Esophagus squamous epithelium (tissue), 4 donors: ENCODE results near the gene TK2.

ENCODE experiments used
- CTCF ChIP-seq, 6 experiments: fragments of 450-650 bp in 4 of 6; fragments of 200-600 bp in 2 of 6; sonication (generic) in 2 of 6; IDR thresholded peaks; one replicate each; pipeline ENCODE4 v1.5.1; 2016 to 2019; ENCODE audit warnings: antibody characterized with exemption in 6 of 6, mild to moderate bottlenecking in 4 of 6, moderate library complexity in 4 of 6
- POLR2A ChIP-seq, 4 donors: fragments of 450-650 bp; IDR thresholded peaks; one replicate each; pipeline ENCODE4 v1.6.1; 2017; ENCODE audit warnings: antibody characterized with exemption in 4 of 4, mild to moderate bottlenecking in 4 of 4, moderate library complexity in 3 of 4

DNA sequence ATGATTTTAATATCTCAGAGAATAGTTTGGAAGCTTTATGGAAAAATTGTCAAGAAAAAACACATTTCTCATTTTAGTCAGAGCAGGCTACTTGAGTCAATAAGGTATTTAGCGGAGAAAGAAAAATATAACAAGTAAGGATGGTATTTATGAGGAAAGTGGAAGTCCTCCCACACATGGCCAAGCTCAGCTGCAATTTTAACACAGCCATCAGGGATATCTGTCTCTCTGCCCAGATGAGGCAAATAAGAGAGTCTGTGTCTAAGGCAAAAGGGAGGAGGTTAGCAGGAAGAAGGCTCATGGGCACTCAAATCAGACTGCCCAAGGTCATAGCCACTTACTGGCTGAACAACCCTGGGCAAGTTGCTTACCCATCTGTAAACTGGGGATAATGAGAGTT is 24.2 kb upstream of the TK2 start:
- TF ChIP-seq CTCF (IDR thresholded peaks at IDR 0.05) (no peak), POLR2A (IDR thresholded peaks at IDR 0.05) (no peak)
